HepG2 (cell line): ENCODE measurements around the gene NDUFB11. TPM values are rescaled to one million over a fixed set of nuclear protein-coding genes. Genes with fewer than 3 reads are reported as not detected.

Source experiments
- ARNT ChIP-seq: fragments of 450-650 bp; IDR thresholded peaks from 2 replicates; pipeline ENCODE4 v1.6.1; 2017
- IRX3 ChIP-seq: sonication (generic); formaldehyde crosslinking; IDR thresholded peaks from 2 replicates; pipeline ENCODE4 v1.8.1; 2023; ENCODE audit warnings: mild to moderate bottlenecking, low read depth, missing genetic modification reagents, borderline replicate concordance
- KDM5B ChIP-seq: sonication (generic); formaldehyde crosslinking; IDR thresholded peaks from 2 replicates; pipeline ENCODE4 v1.4.0; 2020; ENCODE audit warnings: missing genetic modification reagents, mild to moderate bottlenecking, borderline replicate concordance
- NFYB ChIP-seq: sonication (generic); formaldehyde crosslinking; IDR thresholded peaks from 2 replicates; pipeline ENCODE4 v1.4.0; 2020; ENCODE audit warnings: missing genetic modification reagents
- NR2F1 ChIP-seq, 2 experiments: fragments of 450-650 bp in 1 of 2; formaldehyde crosslinking in 1 of 2; IDR thresholded peaks; 2 replicates each; pipeline versions ENCODE4 v1.5.0 to v1.6.1; 2016 to 2020; ENCODE audit warnings: mild to moderate bottlenecking in 1 of 2, missing compliant biosample characterization in 1 of 2, missing genetic modification reagents in 1 of 2, moderate library complexity in 1 of 2
- PPARG ChIP-seq: conservative IDR thresholded peaks from 2 replicates; pipeline ENCODE4 v1.6.1; 2016; ENCODE audit warnings: missing biosample characterization, missing genetic modification reagents
- RBM22 ChIP-seq: fragments of 200-400 bp; formaldehyde crosslinking; optimal IDR thresholded peaks from 2 replicates; pipeline ENCODE3; 2017; ENCODE audit warnings: mild to moderate bottlenecking, low read length, moderate library complexity
- SIN3A ChIP-seq: IDR thresholded peaks from 2 replicates; pipeline ENCODE4 v1.6.1; 2011; ENCODE audit warnings: low read depth, mild to moderate bottlenecking, control low read depth, low read length, borderline replicate concordance
- SIN3B ChIP-seq: fragments of 150-350 bp; IDR thresholded peaks from 2 replicates; pipeline ENCODE4 v1.6.1; 2014; ENCODE audit warnings: low read length
- SKI ChIP-seq: fragments of 450-650 bp; IDR thresholded peaks from one replicate; pipeline ENCODE4 v1.6.1; 2018; ENCODE audit warnings: mild to moderate bottlenecking; ENCODE audit not compliant: partially characterized antibody
- TBX2 ChIP-seq: sonication (generic); formaldehyde crosslinking; IDR thresholded peaks from 2 replicates; pipeline ENCODE4 v1.5.0; 2020; ENCODE audit warnings: missing genetic modification reagents, mild to moderate bottlenecking, borderline replicate concordance
- YEATS2 ChIP-seq: sonication (generic); formaldehyde crosslinking; IDR thresholded peaks from 2 replicates; pipeline ENCODE4 v1.4.0; 2020; ENCODE audit warnings: missing genetic modification reagents, borderline replicate concordance
- ZNF138 ChIP-seq: sonication (generic); formaldehyde crosslinking; IDR thresholded peaks from 2 replicates; pipeline ENCODE4 v1.5.0; 2020; ENCODE audit warnings: mild to moderate bottlenecking, low read depth, missing genetic modification reagents
- ZNF276 ChIP-seq: sonication (generic); formaldehyde crosslinking; IDR thresholded peaks from 2 replicates; pipeline ENCODE4 v1.4.0; 2020; ENCODE audit warnings: mild to moderate bottlenecking, low read depth, missing genetic modification reagents
- ZNF282 ChIP-seq: fragments of 450-650 bp; IDR thresholded peaks from 2 replicates; pipeline ENCODE4 v1.6.1; 2018; ENCODE audit not compliant: partially characterized antibody
- ZNF644 ChIP-seq: IDR thresholded peaks from 2 replicates; pipeline ENCODE4 v1.6.1; 2016; ENCODE audit warnings: low read depth
- ZNF687 ChIP-seq: sonication (generic); formaldehyde crosslinking; IDR thresholded peaks from 2 replicates; pipeline ENCODE4 v1.5.1; 2020; ENCODE audit warnings: mild to moderate bottlenecking, missing genetic modification reagents, moderate library complexity
- polyA plus RNA-seq, 8 experiments: library from polyadenylated mRNA; depleted of rRNA in 3 of 8; stranded (reverse) in 7 of 8; unstranded in 1 of 8; fragments of >200 nt; fragmentation: Illumina TruSeq in 4 of 8; extraction: Trizol in 4 of 8; gene quantifications; 2 replicates each; pipeline versions ENCODE4 v1.2.1 to v1.2.3, GENCODE V29; 2011 to 2016; ENCODE audit warnings: low read depth in 4 of 8, missing spikeins in 1 of 8, mixed read lengths in 1 of 8; ENCODE audit not compliant: insufficient read depth in 1 of 8
- total RNA-seq, 5 experiments: library from RNA; depleted of rRNA; stranded (reverse); fragments of >200 nt; fragmentation: Illumina TruSeq; extraction: Trizol; gene quantifications; 2 replicates each; pipeline ENCODE4 v1.2.3, GENCODE V29; 2016; ENCODE audit warnings: low read depth in 1 of 5
- TF ChIP-seq, protein P1 (sequence below): sonication (generic); formaldehyde crosslinking; IDR thresholded peaks from 2 replicates; pipeline ENCODE4 v1.5.0; 2020; ENCODE audit warnings: mild to moderate bottlenecking, missing genetic modification reagents
- TF ChIP-seq, protein P2 (sequence below): sonication (generic); IDR thresholded peaks from 2 replicates; pipeline ENCODE4 v1.6.1; 2016; ENCODE audit warnings: low read depth, borderline replicate concordance

Gene NDUFB11
- total and polyA plus RNA-seq, 2 of the 13 experiments (the other 11 are each of a cell fraction or from before 2014, with no cell fraction given): 46.6 to 100 TPM

- TF ChIP-seq, protein P1, sequence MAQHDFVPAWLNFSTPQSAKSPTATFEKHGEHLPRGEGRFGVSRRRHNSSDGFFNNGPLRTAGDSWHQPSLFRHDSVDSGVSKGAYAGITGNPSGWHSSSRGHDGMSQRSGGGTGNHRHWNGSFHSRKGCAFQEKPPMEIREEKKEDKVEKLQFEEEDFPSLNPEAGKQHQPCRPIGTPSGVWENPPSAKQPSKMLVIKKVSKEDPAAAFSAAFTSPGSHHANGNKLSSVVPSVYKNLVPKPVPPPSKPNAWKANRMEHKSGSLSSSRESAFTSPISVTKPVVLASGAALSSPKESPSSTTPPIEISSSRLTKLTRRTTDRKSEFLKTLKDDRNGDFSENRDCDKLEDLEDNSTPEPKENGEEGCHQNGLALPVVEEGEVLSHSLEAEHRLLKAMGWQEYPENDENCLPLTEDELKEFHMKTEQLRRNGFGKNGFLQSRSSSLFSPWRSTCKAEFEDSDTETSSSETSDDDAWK (CRISPR knock-in tag): no peak
- TF ChIP-seq TBX2 (CRISPR knock-in tag) (peak; percentile 21; the same call in 1 of the 2 replicates), KDM5B (CRISPR knock-in tag) (no peak), ZNF644 (no peak), YEATS2 (peak; percentile 93), ARNT (no peak), SIN3B (no peak), ZNF138 (CRISPR knock-in tag) (no peak), ZNF687 (CRISPR knock-in tag) (peak; percentile 48), NR2F1 (CRISPR knock-in tag; IDR thresholded peaks at IDR 0.05) (no peak), ZNF276 (no peak), IRX3 (CRISPR knock-in tag) (no peak), SKI (no peak), NFYB (CRISPR knock-in tag) (peak; percentile 94), RBM22 (no peak), SIN3A (peak; percentile 73; the same call in 1 of the 2 replicates), PPARG (no peak), ZNF282 (no peak)
- TF ChIP-seq, protein P2, sequence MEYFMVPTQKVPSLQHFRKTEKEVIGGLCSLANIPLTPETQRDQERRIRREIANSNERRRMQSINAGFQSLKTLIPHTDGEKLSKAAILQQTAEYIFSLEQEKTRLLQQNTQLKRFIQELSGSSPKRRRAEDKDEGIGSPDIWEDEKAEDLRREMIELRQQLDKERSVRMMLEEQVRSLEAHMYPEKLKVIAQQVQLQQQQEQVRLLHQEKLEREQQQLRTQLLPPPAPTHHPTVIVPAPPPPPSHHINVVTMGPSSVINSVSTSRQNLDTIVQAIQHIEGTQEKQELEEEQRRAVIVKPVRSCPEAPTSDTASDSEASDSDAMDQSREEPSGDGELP: peak; percentile 60; the same call in 1 of the 2 replicates
Measured at GRCh38 chrX:47129157-47129898, 15.2 kb downstream of the NDUFB11 start (continued).
